Erythroblast (primary cell): ENCODE measurements around the gene SH2D6.
"Not testable (repeated sequence)": the region's sequence is repeated elsewhere in the genome, so short reads cannot be mapped to it uniquely, and the experiment has no call there.

Source experiments
- GATA1 ChIP-seq: IDR thresholded peaks from 2 replicates; pipeline ENCODE4 v1.6.1; 2011; ENCODE audit warnings: low read depth, mild to moderate bottlenecking, control low read depth, low read length, moderate library complexity
- POLR2A ChIP-seq: IDR thresholded peaks from 2 replicates; pipeline ENCODE4 v1.6.1; 2011; ENCODE audit warnings: mild to moderate bottlenecking, low read length

GRCh38 chr2:85414421-85414759, 4.1 kb upstream of the SH2D6 start:
- not testable (repeated sequence) for TF ChIP-seq POLR2A, GATA1
